ENCODE data around the gene ZSWIM8.

DNA sequence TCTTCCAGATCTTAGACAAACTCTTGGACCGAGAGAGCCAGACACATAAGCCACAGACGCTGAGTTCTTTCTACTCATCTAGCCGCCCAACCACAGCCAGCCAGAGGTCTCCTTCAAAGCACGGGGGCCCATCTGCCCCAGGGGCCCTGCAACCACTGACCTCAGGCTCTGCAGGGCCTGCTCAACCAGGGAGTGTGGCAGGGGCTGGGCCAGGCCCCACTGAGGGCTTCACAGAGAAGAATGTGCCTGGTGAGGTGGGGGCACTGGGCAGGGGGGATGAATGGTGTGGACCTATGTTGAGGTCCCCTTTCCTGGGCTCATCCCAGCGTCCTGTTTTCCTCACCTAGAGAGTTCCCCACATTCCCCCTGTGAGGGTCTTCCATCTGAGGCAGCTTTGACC lies 11.4 kb downstream of the ZSWIM8 start:
- TF ChIP-seq CTCF (IDR thresholded peaks at IDR 0.05), result no peak
- no peak for TF ChIP-seq HOXB13 (CRISPR knock-in tag; IDR thresholded peaks at IDR 0.05; ENCODE audit: low read depth)
- TF ChIP-seq REST (IDR thresholded peaks at IDR 0.05), result no peak
- TF ChIP-seq POLR2AphosphoS2 (conservative IDR thresholded peaks at IDR 0.05; ENCODE audit: low read length), result no peak
- no peak for TF ChIP-seq POLR2A (IDR thresholded peaks at IDR 0.05; ENCODE audit: low read length)
- no peak for TF ChIP-seq EP300 (IDR thresholded peaks at IDR 0.05)
